A172 (cell line): Measurements from ENCODE around the gene ENOX2. TPM values are rescaled to one million over a fixed set of nuclear protein-coding genes. Genes with fewer than 3 reads are reported as not detected.
"Not testable (repeated sequence)": the region's sequence is repeated elsewhere in the genome, so short reads cannot be mapped to it uniquely, and the experiment has no call there.

Experiments used
- DNase-seq: peaks from one replicate; pipeline ENCODE4 v3.0.0-alpha.2; 2015; ENCODE audit warnings: low spot score
- total RNA-seq: library from RNA; depleted of rRNA; stranded (reverse); fragments of >200 nt; shearing (Covaris generic); gene quantifications from 2 replicates; pipeline ENCODE4 v1.2.3, GENCODE V29; 2014

ENOX2 gene
- total RNA-seq, 1 experiment from 2014 or later, result 4.0 TPM

- DNase-seq, result no peak
Measured at GRCh38 chrX:130756233-130756632, 146.8 kb downstream of the ENOX2 start.

- DNase-seq, result no peak
Measured at GRCh38 chrX:130754353-130754752, 148.7 kb downstream of the ENOX2 start.

- no peak for DNase-seq
Measured at GRCh38 chrX:130746709-130747342, 156.2 kb downstream of the ENOX2 start.

GRCh38 chrX:130746077-130746476 lies 156.9 kb downstream of the ENOX2 start:
- no peak for DNase-seq

- no peak for DNase-seq
Measured at GRCh38 chrX:130741584-130741983, 161.4 kb downstream of the ENOX2 start.

GRCh38 chrX:130741151-130741550 lies 161.9 kb downstream of the ENOX2 start:
- no peak for DNase-seq

- no peak for DNase-seq
Measured at GRCh38 chrX:130738638-130739195, 164.3 kb downstream of the ENOX2 start.

GRCh38 chrX:130734713-130735112 lies 168.3 kb downstream of the ENOX2 start:
- no peak for DNase-seq

GRCh38 chrX:130728208-130728607 lies 174.8 kb downstream of the ENOX2 start:
- DNase-seq, result no peak

- DNase-seq, result no peak
Measured at GRCh38 chrX:130726661-130727060, 176.3 kb downstream of the ENOX2 start.

GRCh38 chrX:130725519-130725918 lies 177.5 kb downstream of the ENOX2 start:
- DNase-seq, result no peak

- no peak for DNase-seq
Measured at GRCh38 chrX:130719413-130719812, 183.6 kb downstream of the ENOX2 start.

GRCh38 chrX:130718137-130718536 lies 184.9 kb downstream of the ENOX2 start:
- no peak for DNase-seq

GRCh38 chrX:130716781-130717413 lies 186.1 kb downstream of the ENOX2 start:
- DNase-seq, result no peak

- no peak for DNase-seq
Measured at GRCh38 chrX:130716346-130716745, 186.7 kb downstream of the ENOX2 start.

- DNase-seq, result no peak
Measured at GRCh38 chrX:130715299-130715698, 187.7 kb downstream of the ENOX2 start.

- no peak for DNase-seq
Measured at GRCh38 chrX:130714665-130715064, 188.3 kb downstream of the ENOX2 start.

GRCh38 chrX:130714135-130714534 lies 188.9 kb downstream of the ENOX2 start:
- no peak for DNase-seq

- DNase-seq, result not testable (repeated sequence)
Measured at GRCh38 chrX:130709178-130709577, 193.8 kb downstream of the ENOX2 start.

GRCh38 chrX:130705591-130705990 lies 197.4 kb downstream of the ENOX2 start:
- no peak for DNase-seq

- DNase-seq, result peak; percentile 1
Measured at GRCh38 chrX:130704053-130705038, 198.7 kb downstream of the ENOX2 start.
